ENCODE measurements around the gene ZNF419.
A peak's percentile ranks its signal among the peaks of the same experiment; 100 is the strongest.
"Not testable (repeated sequence)": the region's sequence is repeated elsewhere in the genome, so short reads cannot be mapped to it uniquely, and the experiment has no call there.

Gene ZNF419

DNA sequence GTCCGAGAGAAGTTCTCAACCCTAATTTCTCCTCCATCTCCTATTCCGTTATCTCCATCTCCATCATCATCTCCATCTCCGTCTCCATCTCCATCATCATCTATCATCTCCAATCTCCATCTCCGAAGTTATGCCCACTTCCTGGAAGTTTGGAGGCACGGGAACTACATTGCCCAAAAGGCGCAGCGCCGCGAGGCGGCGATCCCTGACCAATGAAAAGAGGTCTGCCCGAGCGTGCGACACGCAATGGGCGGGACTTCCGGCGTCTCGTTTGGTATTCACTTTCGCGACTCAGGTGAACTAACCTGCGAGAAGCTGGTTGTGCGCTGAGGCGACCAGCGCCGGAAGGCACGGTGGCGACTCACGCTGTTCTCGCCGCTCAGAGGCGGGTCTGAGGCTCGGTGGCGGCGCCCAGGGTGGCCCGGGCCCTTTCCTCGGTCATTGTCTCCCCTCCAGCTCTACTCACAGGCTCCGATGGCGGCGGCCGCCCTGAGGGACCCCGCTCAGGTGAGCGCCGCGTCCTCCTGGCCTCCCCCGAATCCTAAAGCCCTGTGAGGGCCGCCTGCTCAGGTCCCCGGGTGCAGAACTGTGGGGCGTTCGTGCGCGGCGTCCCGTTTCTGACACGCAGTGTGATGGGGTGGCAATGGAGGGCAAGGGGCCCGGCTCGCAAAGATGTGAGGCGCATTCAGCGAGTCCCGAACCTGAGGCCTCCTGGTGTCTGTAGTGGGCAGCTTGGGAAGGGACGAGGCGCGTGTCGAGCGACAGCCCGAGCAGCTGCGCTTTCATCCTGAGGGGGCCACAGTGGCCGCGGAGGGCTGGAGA lies at the start of gene ZNF419:
Gene ZNF419, plus strand, starts transcription at position 274 of the 822 bp plus-strand sequence. Its CDS starts 201 bp downstream, at position 475.
- peak within 1 kb of the TSS; percentile 50 for H3K27ac Mint-ChIP-seq
- H3K9me3 Mint-ChIP-seq: peaks cover 61% of the 10 kb centered on the region
- peak within 1 kb of the TSS; percentile 75 for H3K4me3 Mint-ChIP-seq
- H3K4me1 Mint-ChIP-seq (ENCODE audit: low read depth); H3K27me3 Mint-ChIP-seq (ENCODE audit: low read depth): not testable (repeated sequence)
- peaks cover 33% of the 10 kb centered on the region for H3K36me3 Mint-ChIP-seq (ENCODE audit: low read depth)

DNA sequence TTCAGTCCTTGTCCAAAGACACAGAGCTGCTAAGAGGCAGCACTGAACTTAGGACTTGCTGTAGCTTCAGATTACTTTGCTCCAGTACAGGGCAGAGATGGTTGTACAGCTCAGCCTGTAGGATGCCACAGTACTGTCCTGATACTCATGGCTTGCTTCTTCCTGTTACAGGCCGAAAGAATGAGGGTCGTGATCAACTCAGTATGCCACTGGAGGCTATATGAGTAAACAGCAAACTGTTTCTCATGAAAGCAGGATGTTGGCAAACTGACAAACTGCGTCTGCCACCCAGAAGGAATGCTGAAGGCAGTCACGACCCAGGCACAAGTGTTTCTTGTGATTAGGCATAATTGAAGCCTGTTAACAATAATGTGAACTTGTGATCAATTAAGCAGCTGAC lies 49.6 kb upstream of the ZNF419 start:
- H3K9me3 Mint-ChIP-seq: peaks cover 55% of the 10 kb centered on the region
- H3K27me3 Mint-ChIP-seq (ENCODE audit: low read depth): no peaks in the 10 kb centered on the region
- no peak overlapping the region for H3K27ac Mint-ChIP-seq
- H3K4me3 Mint-ChIP-seq: no peak overlapping the region
- H3K36me3 Mint-ChIP-seq (ENCODE audit: low read depth): peaks cover 52% of the 10 kb centered on the region
- peaks cover 26% of the 10 kb centered on the region for H3K4me1 Mint-ChIP-seq (ENCODE audit: low read depth)

DNA sequence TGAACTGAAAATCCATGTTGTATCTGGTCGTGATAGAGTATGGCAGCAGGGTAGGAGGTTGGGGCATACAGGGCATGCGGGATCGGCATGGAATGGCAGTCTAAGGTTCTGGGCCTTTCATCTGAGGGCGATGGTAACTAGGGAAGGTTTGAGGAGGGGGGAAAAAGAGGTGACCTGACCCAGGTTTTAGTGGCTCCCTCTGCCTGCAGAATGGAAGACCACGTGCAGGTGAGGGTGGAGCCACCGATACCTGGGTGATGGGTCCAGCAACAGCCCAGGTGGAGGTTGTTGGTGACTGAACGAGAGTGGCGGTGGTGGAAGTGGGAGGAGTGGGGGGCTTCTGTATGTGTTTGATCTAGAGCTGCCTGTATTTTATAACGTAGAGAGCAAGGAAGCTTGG lies 48.6 kb upstream of the ZNF419 start:
- peaks cover 57% of the 10 kb centered on the region for H3K9me3 Mint-ChIP-seq
- no peaks in the 10 kb centered on the region for H3K27me3 Mint-ChIP-seq (ENCODE audit: low read depth)
- H3K4me1 Mint-ChIP-seq (ENCODE audit: low read depth): peaks cover 26% of the 10 kb centered on the region
- H3K4me3 Mint-ChIP-seq: no peak overlapping the region
- no peak overlapping the region for H3K27ac Mint-ChIP-seq
- peaks cover 62% of the 10 kb centered on the region for H3K36me3 Mint-ChIP-seq (ENCODE audit: low read depth)

DNA sequence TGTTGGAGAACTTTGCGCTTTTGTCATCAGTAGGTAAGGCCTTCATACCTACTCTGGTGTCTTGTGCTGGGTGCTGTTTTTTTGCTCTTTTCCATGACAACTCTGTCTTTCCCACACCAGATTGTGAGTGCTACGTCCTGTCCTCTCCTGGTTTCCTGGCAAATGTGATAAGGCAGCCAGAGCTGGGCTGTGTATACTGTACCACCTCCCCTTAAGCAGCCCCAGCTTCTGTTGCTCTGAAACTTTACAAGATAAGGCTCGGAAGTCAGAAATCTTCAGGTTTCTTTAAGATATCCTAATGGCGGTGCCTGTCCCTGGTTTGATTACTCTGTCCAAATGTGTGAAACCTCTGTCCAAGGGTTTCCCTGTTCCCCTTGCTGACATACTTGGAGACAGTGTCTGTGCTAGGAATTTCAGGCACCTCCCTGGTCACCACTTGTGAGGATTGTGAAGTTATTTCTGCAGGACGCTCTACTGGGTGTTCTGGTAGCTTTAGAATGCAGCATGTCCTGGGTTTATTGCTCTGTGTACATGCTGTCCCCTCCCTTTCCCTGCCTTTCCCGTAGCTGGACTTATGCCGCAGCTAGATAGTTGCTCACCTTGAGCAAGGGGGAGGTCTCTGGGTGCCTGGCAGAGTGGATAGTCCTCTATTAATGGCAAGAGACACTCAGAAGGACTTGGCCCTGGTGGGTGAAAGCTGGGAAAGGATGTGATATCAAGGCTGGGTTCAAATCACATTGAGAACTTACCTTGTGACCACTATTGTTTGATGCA lies 45.4 kb upstream of the ZNF419 start:
- Mint-ChIP-seq H3K27ac (no peak overlapping the region), H3K4me3 (no peak overlapping the region), H3K4me1 (ENCODE audit: low read depth) (peaks cover 4% of the 10 kb centered on the region), H3K27me3 (ENCODE audit: low read depth) (no peaks in the 10 kb centered on the region), H3K36me3 (ENCODE audit: low read depth) (peaks cover 62% of the 10 kb centered on the region), H3K9me3 (peaks cover 68% of the 10 kb centered on the region)

DNA sequence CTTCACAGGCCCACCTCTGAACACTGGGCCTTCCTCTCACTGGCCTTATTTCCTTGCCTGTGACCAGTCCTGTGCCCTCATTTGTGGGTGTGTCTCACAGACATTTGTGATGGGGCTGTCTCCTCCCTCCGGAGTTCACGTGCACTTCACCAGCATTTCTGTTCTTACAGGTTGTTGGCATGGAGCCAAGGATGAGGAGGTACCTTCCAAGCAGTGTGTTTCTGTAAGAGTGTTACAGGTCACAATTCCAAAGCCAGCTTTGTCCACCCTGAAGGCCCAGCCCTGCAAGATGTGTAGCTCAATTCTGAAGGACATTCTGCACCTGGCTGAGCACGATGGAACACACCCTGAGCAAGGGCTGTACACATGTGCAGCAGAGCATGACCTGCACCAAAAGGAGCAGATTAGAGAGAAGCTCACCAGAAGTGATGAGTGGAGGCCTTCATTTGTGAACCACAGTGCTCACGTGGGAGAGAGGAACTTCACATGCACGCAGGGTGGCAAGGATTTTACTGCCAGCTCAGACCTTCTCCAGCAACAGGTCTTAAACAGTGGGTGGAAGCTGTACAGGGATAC lies 44.3 kb upstream of the ZNF419 start:
- peaks cover 4% of the 10 kb centered on the region for H3K4me1 Mint-ChIP-seq (ENCODE audit: low read depth)
- no peaks in the 10 kb centered on the region for H3K27me3 Mint-ChIP-seq (ENCODE audit: low read depth)
- H3K4me3 Mint-ChIP-seq: no peak overlapping the region
- H3K36me3 Mint-ChIP-seq (ENCODE audit: low read depth): peaks cover 61% of the 10 kb centered on the region
- peaks cover 68% of the 10 kb centered on the region for H3K9me3 Mint-ChIP-seq
- no peak overlapping the region for H3K27ac Mint-ChIP-seq

DNA sequence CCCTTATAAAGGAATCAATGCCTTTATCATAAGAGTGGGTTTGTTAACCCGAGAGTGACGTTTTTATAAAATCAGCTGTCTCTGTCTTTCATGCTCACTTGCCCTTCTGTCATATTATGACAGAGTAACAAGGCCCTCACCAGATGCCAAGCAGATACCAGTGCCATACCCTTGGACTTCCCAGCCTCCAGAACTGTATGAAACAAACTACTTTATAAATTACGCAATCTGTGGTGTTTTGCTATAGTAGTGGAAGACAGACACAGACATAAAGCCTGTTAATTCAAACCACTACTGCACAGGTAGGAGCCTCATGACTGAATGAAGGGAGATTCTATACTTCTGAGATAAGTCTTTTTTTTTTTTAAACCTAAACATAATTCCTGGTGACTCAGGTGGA lies 35.2 kb upstream of the ZNF419 start:
- H3K9me3 Mint-ChIP-seq: peaks cover 63% of the 10 kb centered on the region
- no peaks in the 10 kb centered on the region for H3K27me3 Mint-ChIP-seq (ENCODE audit: low read depth)
- peaks cover 10% of the 10 kb centered on the region for H3K36me3 Mint-ChIP-seq (ENCODE audit: low read depth)
- H3K27ac Mint-ChIP-seq: no peak overlapping the region
- no peaks in the 10 kb centered on the region for H3K4me1 Mint-ChIP-seq (ENCODE audit: low read depth)
- H3K4me3 Mint-ChIP-seq: no peak overlapping the region

DNA sequence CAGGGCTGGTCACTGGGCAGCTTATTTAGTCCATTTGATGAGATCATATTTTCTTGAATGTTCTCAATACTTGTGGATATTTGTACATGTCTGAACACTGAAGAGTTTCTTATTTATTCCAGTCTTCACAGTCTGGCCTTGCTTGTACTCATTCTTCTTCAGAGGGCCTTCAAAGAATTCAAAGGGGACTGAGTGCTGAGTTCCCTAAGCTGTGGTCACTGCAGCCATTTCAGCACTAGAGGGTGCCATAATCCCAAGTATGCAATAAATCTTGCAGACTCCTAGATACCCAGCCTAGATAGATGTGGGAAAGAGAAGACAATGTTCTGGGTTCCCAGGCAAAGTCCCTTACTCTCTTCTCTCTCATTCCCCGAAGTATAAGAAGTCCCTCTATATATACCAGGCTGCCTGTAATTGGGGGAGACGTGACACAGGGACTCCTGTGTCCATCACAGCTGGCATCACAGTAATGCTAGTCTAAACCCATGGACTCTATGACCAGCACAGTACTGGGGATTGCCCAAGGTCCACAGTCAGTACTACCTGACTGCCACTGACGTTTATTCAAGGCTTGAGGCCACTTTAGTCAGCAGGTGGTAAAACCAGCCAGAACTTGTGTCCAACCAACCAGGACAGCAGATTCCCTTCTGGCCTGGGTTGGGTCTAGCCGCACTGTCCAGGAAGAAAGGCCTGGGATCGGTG lies 21.7 kb upstream of the ZNF419 start:
- no peaks in the 10 kb centered on the region for H3K27me3 Mint-ChIP-seq (ENCODE audit: low read depth)
- H3K4me3 Mint-ChIP-seq: no peak overlapping the region
- no peak overlapping the region for H3K27ac Mint-ChIP-seq
- H3K9me3 Mint-ChIP-seq: peaks cover 63% of the 10 kb centered on the region
- peaks cover 4% of the 10 kb centered on the region for H3K36me3 Mint-ChIP-seq (ENCODE audit: low read depth)
- no peaks in the 10 kb centered on the region for H3K4me1 Mint-ChIP-seq (ENCODE audit: low read depth)

DNA sequence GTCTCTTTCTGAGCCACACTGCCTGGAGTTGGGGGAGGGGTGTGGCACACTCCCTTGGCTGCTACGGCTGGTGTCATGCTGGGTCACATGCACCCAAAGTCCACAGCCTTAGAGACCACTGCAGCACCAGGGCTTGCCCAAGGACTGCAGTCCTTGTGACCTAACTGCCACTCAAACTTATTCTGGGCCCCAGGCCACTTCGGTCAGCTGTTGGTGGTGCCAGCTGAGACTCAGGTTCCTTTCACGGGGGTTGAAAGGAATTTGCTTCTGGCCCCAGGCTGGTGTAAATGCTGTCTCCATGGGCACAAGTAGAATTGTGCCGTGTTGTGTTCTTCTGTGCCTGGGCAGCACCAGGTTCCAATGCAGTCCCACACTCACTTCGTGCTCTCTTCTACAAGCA lies 21.1 kb upstream of the ZNF419 start:
- Mint-ChIP-seq H3K27ac (no peak overlapping the region), H3K36me3 (ENCODE audit: low read depth) (peaks cover 5% of the 10 kb centered on the region), H3K27me3 (ENCODE audit: low read depth) (no peaks in the 10 kb centered on the region), H3K4me1 (ENCODE audit: low read depth) (no peaks in the 10 kb centered on the region), H3K9me3 (peaks cover 63% of the 10 kb centered on the region), H3K4me3 (no peak overlapping the region)

DNA sequence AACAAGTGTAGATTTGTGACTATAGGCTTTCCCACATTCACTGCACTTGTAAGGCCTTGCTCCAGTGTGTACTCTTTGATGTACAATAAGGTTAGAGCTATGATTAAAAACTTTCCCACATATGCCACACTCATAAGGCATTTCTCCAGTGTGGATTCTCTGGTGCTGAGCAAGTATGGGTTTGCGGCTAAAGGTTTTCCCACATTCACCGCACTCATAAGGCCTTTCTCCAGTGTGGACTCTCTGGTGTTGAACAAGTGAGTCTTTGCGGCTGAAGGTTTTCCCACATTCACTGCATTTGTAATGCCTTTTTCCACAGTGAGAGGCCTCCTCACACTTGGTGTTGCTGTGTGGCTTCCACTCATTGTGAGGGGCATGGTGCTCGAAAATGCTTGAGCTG lies 13.9 kb upstream of the ZNF419 start:
- no peaks in the 10 kb centered on the region for H3K27me3 Mint-ChIP-seq (ENCODE audit: low read depth)
- H3K36me3 Mint-ChIP-seq (ENCODE audit: low read depth): peaks cover 53% of the 10 kb centered on the region
- peaks cover 4% of the 10 kb centered on the region for H3K4me1 Mint-ChIP-seq (ENCODE audit: low read depth)
- no peak overlapping the region for H3K27ac Mint-ChIP-seq
- peaks cover 90% of the 10 kb centered on the region for H3K9me3 Mint-ChIP-seq
- H3K4me3 Mint-ChIP-seq: no peak overlapping the region

DNA sequence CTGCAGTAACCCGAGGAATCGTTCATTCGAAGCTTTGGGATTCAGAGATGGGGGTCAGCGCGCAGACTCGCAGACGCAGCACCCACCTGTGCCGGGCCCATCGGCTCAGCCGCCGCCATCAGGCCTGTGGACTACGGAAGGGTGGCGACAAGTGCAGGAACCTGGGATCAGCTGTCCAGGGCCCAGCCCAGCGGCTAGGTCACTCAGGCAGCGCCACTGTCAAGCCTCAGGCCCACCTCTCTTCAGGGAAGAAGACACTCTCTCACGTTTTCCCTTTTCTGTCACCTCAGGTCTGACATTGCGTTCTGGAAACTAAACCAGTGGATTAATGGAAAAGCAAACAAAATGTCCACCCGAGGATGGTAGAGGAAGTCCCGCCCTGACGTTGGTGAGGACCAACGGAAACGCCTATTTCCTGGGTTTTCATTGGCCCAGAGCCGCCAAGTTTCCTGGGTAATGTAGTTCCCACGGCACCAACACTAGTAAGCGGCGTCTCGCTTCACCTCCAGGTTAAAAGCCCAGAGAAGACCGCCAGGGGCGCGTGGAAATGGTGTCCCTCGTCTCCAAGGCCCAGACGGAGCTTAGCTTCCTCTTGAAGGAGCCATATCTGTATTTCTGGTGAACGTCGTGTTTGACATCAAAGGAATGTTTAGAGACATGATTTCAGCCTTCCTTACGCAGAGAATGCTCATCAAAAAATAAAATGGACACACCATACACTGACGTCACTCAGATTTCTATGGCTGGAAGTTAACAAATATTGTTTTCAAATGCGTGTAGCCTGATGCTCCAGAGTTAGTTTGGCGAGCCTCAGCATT lies 10.2 kb upstream of the ZNF419 start, which contains the start of gene ZNF772:
Gene ZNF772, minus strand, starts transcription at position 376 of the 818 bp plus-strand sequence. Its CDS starts 257 bp downstream, at position 119.
- Mint-ChIP-seq H3K36me3 (ENCODE audit: low read depth) (peaks cover 45% of the 10 kb centered on the region), H3K4me1 (ENCODE audit: low read depth) (peaks cover 4% of the 10 kb centered on the region), H3K4me3 (peak within 1 kb of the TSS; percentile 75), H3K9me3 (peaks cover 76% of the 10 kb centered on the region), H3K27me3 (ENCODE audit: low read depth) (no peaks in the 10 kb centered on the region), H3K27ac (peak within 1 kb of the TSS; percentile 86)

DNA sequence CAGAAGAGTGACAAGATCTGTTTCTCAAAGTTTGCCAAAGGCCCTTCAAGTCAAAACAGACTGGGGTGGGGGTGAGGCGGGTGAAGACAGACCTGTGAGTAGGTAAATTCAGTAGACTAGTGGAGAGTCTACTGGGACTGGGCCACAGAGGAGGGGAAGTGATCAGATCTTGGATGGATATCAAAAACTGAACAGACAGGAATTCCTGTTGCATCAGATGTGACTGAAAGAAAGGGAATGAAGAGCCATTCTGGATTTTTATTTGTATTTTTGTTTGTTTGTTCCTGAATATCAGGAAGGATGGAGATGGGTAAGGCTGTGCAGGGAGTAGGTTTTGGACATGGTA lies 722 bp downstream of the ZNF419 start:
- H3K36me3 Mint-ChIP-seq (ENCODE audit: low read depth): peaks cover 39% of the 10 kb centered on the region
- H3K27ac Mint-ChIP-seq: peak overlapping the region; percentile 50
- H3K9me3 Mint-ChIP-seq: peaks cover 67% of the 10 kb centered on the region
- peak overlapping the region; percentile 75 for H3K4me3 Mint-ChIP-seq
- H3K4me1 Mint-ChIP-seq (ENCODE audit: low read depth); H3K27me3 Mint-ChIP-seq (ENCODE audit: low read depth): not testable (repeated sequence)

DNA sequence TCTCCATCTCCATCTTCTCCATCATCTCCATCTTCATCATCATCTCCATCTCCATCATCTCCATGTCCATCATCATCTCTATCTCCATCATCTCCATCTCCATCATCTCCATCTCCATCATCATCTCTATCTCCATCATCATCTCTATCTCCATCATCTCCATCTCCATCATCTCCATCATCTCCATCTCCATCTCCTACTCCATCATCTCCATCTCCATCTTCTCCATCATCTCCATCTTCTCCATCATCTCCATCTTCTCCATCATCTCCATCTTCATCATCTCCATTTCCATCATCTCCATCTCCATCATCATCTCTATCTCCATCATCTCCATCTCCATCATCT lies 11.8 kb downstream of the ZNF419 start:
- H3K27me3 Mint-ChIP-seq (ENCODE audit: low read depth): not testable (repeated sequence)

DNA sequence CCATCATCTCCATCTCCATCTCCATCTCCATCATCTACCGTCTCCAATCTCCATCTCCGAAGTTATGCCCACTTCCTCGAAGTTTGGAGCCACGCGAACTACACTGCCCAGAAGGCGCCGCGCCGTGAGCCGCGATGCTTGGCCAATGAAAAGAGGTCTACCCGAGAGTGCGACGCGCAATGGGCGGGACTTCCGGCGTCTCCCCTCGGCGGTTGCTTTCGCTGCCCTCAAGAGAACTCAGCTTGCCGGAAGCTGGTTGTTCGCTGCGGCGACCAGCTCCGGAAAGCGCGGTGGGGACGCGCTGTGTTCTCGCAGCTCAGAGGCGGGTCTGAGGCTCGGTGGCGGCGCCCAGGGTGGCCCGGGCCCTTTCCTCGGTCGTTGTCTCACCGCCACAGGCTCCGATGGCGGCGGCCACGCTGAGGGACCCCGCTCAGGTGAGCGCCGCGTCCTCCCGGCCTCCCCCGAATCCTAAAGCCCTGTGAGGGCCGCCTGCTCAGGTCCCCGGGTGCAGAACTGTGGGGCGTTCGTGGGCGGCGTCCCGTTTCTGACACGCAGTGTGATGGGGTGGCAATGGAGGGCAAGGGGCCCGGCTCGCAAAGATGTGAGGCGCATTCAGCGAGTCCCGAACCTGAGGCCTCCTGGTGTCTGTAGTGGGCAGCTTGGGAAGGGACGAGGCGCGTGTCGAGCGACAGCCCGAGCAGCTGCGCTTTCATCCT lies 12.3 kb downstream of the ZNF419 start, which contains the start of gene ZNF773:
Gene ZNF773, plus strand, starts transcription at position 259 of the 716 bp plus-strand sequence. Its CDS starts 143 bp downstream, at position 402.
- not testable (repeated sequence) for H3K27me3 Mint-ChIP-seq (ENCODE audit: low read depth)
- peaks cover 16% of the 10 kb centered on the region for H3K4me1 Mint-ChIP-seq (ENCODE audit: low read depth)
- peaks cover 66% of the 10 kb centered on the region for H3K9me3 Mint-ChIP-seq
- H3K36me3 Mint-ChIP-seq (ENCODE audit: low read depth): peaks cover 49% of the 10 kb centered on the region
- peak within 1 kb of the TSS; percentile 84 for H3K4me3 Mint-ChIP-seq
- H3K27ac Mint-ChIP-seq: peak within 1 kb of the TSS; percentile 85

More for the DNA sequence above, 11.8 kb downstream of the ZNF419 start:
- Mint-ChIP-seq H3K27ac (peak overlapping the region; percentile 85), H3K36me3 (ENCODE audit: low read depth) (peaks cover 48% of the 10 kb centered on the region), H3K4me1 (ENCODE audit: low read depth) (peaks cover 16% of the 10 kb centered on the region), H3K4me3 (peak overlapping the region; percentile 70), H3K9me3 (peaks cover 66% of the 10 kb centered on the region)

Data from T-helper 1 cell treated with Interleukin-12 subunit alpha and Interleukin-12 subunit beta and Interleukin-4 antibody, amounts not matched to agents 30 μg/mL and 1 μg/mL, for 36 hours (primary cell).